ENCODE results near the gene WBP1. TPM values are rescaled to one million over a fixed set of nuclear protein-coding genes. Genes with fewer than 3 reads are reported as not detected.
A peak's percentile ranks its signal among the peaks of the same experiment; 100 is the strongest.

The WBP1 gene
- total and polyA plus RNA-seq, 2 donors (not counting 3 experiments of a cell fraction or from before 2014, with no cell fraction given): 50.5 to 209 TPM

DNA sequence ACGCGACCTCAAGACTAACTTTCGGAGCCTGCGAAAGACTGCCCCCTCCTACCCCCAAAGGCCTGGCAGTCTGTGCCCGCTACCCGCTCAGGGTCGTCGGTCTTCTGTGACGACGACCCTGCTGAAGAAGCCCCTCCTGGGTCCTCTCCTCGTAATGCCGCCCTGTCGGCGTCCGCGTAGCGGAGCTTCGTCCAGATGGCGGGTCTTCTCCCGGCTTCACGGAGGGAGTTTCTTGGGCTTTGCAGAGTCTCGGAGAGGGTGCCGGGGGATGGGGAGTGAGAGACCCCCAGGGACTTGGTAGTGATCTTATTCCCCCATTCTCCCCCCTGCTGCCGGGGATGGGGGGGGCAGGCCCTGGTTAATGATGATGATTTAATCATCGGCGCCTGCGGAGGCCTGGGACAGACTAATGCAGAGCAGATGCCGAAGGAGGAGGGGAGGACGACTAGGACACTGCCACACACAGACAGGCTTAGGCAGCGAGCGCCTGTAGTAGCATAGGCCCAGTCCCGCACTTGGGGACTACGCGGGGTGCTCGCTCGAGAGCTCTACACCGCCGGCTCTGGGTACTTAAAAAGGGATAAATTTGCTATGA is 49.8 kb downstream of the WBP1 start:
- Histone ChIP-seq H3K4me3 (replicated peaks in 1 of 3; ENCODE audit: insufficient read depth in 1 of 3, low read depth in 1 of 3, low read length in 3 of 3) (peak overlapping the region; percentile 3 to 75 (median 37)), H3K36me3 (ENCODE audit: control insufficient read depth in 2 of 2, extremely low read depth in 1 of 2, insufficient read depth in 2 of 2, low read length in 2 of 2) (peaks cover 0 to 4% of the 10 kb centered on the region in 2 experiments), H3K4me2 (ENCODE audit: insufficient read depth, low read length) (peak overlapping the region; percentile 57), H3K9me3 (replicated peaks; ENCODE audit: control insufficient read depth, insufficient read depth, low read length) (no peaks in the 10 kb centered on the region), H3K9ac (replicated peaks; ENCODE audit: extremely low read depth, insufficient read depth, low read length) (peak overlapping the region; percentile 69), H4K20me1 (replicated peaks; ENCODE audit: control insufficient read depth, extremely low read depth, insufficient read depth, low read length) (no peaks in the 10 kb centered on the region), H3K4me1 (ENCODE audit: control insufficient read depth, extremely low read depth, insufficient read depth, low read length) (peaks cover 21% of the 10 kb centered on the region), H2AFZ (ENCODE audit: low read depth, low read length) (peak overlapping the region; percentile 29), H3K27ac (ENCODE audit: insufficient read depth, low read depth, low read length) (no peak overlapping the region), H3K9me1 (replicated peaks; ENCODE audit: control insufficient read depth, extremely low read depth, insufficient read depth, low read length) (no peaks in the 10 kb centered on the region), H3K79me2 (ENCODE audit: control insufficient read depth, insufficient read depth, low read length) (peaks cover 4% of the 10 kb centered on the region), H3K27me3 (ENCODE audit: control insufficient read depth in 2 of 2, insufficient read depth in 2 of 2, low read length in 2 of 2) (peaks cover 36 to 46% of the 10 kb centered on the region in 2 experiments)
- TF ChIP-seq POLR2AphosphoS5 (IDR thresholded peaks at IDR 0.05; ENCODE audit: insufficient read depth, low read depth, low read length) (no peak), EZH2 (IDR thresholded peaks at IDR 0.05; ENCODE audit: borderline replicate concordance, low read depth, low read length, severe bottlenecking) (peak; percentile 37)
- DNase-seq (ENCODE audit: low read depth, low spot score) (peak; percentile 21), FAIRE-seq (no peak)
- CTCF ChIA-PET: interaction anchor here (0.6 to 2.5 kb wide), 4 partner anchors 24 to 86 kb away, joined by 3 to 15 read pairs (median 6); partner anchors contain the start of genes CCDC142 and TTC31
- BruUV-seq (replicated peaks): no TSS peak
- intact Hi-C loops (cut with micrococcal nuclease): loop anchor here (1.0 to 2.0 kb wide), 4 partner anchors 21 to 79 kb away; partner anchors contain the start of genes AUP1, DOK1, HTRA2 and TTC31
- dilution Hi-C loops (cut with MboI; ENCODE audit: extremely low pct_ligation_motif_present, low sequenced_read_pairs): no loop called here
- POLR2A ChIA-PET: interaction anchor here (1.2 kb wide), 1 partner anchor 21 kb away, joined by 3 read pairs; the partner anchor contains the start of genes AUP1 and HTRA2

DNA sequence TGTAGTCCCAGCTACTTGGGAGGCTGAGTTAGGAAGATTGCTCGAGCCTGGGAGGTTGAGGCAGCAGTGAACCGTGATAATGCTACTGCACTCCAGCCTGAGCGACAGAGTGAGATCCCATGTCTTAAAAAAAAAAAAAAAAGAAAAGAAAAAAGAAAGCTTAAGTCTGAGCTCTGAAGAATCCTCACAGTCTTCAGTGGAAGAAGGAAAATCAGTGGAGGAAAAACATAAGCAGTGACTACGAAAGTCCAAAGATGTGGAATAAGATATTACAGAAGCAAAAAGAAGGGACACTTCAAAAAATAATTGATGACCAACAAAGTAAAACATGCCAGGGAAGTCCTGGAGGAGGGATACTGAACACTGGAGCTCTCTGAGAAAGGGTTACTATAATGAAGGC is 52.0 kb downstream of the WBP1 start:
- peaks cover 0 to 3% of the 10 kb centered on the region in 2 experiments for H3K36me3 ChIP-seq (ENCODE audit: control insufficient read depth in 2 of 2, extremely low read depth in 1 of 2, insufficient read depth in 2 of 2, low read length in 2 of 2)
- H2AFZ ChIP-seq (ENCODE audit: low read depth, low read length): no peak overlapping the region
- H3K4me2 ChIP-seq (ENCODE audit: insufficient read depth, low read length): no peak overlapping the region
- H3K4me3 ChIP-seq (replicated peaks in 1 of 3; ENCODE audit: insufficient read depth in 1 of 3, low read depth in 1 of 3, low read length in 3 of 3): no peak overlapping the region
- no peaks in the 10 kb centered on the region for H3K9me3 ChIP-seq (replicated peaks; ENCODE audit: control insufficient read depth, insufficient read depth, low read length)
- no peak overlapping the region for H3K9ac ChIP-seq (replicated peaks; ENCODE audit: extremely low read depth, insufficient read depth, low read length)
- peaks cover 4% of the 10 kb centered on the region for H3K79me2 ChIP-seq (ENCODE audit: control insufficient read depth, insufficient read depth, low read length)
- peaks cover 15% of the 10 kb centered on the region for H3K4me1 ChIP-seq (ENCODE audit: control insufficient read depth, extremely low read depth, insufficient read depth, low read length)
- FAIRE-seq: no peak
- dilution Hi-C loops (cut with MboI; ENCODE audit: extremely low pct_ligation_motif_present, low sequenced_read_pairs): no loop called here
- POLR2A ChIA-PET: interaction anchor here (0.6 kb wide), 1 partner anchor 39 kb away, joined by 3 read pairs; no protein-coding TSS in a partner anchor
- no peak overlapping the region for H3K27ac ChIP-seq (ENCODE audit: insufficient read depth, low read depth, low read length)
- no peaks in the 10 kb centered on the region for H4K20me1 ChIP-seq (replicated peaks; ENCODE audit: control insufficient read depth, extremely low read depth, insufficient read depth, low read length)
- CTCF ChIA-PET: interaction anchor here (0.8 to 1.5 kb wide), 3 partner anchors 10 to 79 kb away, joined by 3 to 4 read pairs (median 3); no protein-coding TSS in a partner anchor
- no TSS peak for BruUV-seq (replicated peaks)
- H3K27me3 ChIP-seq (ENCODE audit: control insufficient read depth in 2 of 2, insufficient read depth in 2 of 2, low read length in 2 of 2): peaks cover 55 to 68% of the 10 kb centered on the region in 2 experiments
- no peak for DNase-seq (ENCODE audit: low read depth, low spot score)
- no peak for TF ChIP-seq JUN (IDR thresholded peaks at IDR 0.05; ENCODE audit: borderline replicate concordance, insufficient read depth, insufficient read length, low read depth)
- no peak for TF ChIP-seq GATA2 (IDR thresholded peaks at IDR 0.05; ENCODE audit: insufficient read depth, insufficient read length, low read depth, low read length)
- TF ChIP-seq, protein P1, sequence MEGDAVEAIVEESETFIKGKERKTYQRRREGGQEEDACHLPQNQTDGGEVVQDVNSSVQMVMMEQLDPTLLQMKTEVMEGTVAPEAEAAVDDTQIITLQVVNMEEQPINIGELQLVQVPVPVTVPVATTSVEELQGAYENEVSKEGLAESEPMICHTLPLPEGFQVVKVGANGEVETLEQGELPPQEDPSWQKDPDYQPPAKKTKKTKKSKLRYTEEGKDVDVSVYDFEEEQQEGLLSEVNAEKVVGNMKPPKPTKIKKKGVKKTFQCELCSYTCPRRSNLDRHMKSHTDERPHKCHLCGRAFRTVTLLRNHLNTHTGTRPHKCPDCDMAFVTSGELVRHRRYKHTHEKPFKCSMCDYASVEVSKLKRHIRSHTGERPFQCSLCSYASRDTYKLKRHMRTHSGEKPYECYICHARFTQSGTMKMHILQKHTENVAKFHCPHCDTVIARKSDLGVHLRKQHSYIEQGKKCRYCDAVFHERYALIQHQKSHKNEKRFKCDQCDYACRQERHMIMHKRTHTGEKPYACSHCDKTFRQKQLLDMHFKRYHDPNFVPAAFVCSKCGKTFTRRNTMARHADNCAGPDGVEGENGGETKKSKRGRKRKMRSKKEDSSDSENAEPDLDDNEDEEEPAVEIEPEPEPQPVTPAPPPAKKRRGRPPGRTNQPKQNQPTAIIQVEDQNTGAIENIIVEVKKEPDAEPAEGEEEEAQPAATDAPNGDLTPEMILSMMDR (IDR thresholded peaks at IDR 0.05; ENCODE audit: extremely low read depth in 1 of 2, insufficient read depth in 1 of 2, low read depth in 1 of 2, low read length in 2 of 2): no peak
- TF ChIP-seq, protein P2, sequence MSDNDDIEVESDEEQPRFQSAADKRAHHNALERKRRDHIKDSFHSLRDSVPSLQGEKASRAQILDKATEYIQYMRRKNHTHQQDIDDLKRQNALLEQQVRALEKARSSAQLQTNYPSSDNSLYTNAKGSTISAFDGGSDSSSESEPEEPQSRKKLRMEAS (IDR thresholded peaks at IDR 0.05; ENCODE audit: insufficient read depth, insufficient read length): no peak
- TF ChIP-seq POLR2A (IDR thresholded peaks at IDR 0.05; ENCODE audit: low read depth, low read length): no peak
- no peak for TF ChIP-seq FOS (IDR thresholded peaks at IDR 0.05; ENCODE audit: borderline replicate concordance, insufficient read depth, low read length)
- no peak for TF ChIP-seq POLR2AphosphoS5 (IDR thresholded peaks at IDR 0.05; ENCODE audit: insufficient read depth, low read depth, low read length)
- TF ChIP-seq EZH2 (IDR thresholded peaks at IDR 0.05; ENCODE audit: borderline replicate concordance, low read depth, low read length, severe bottlenecking): no peak
- no peak for TF ChIP-seq MYC (IDR thresholded peaks at IDR 0.05; ENCODE audit: low read depth, low read length)
- no peaks in the 10 kb centered on the region for H3K9me1 ChIP-seq (replicated peaks; ENCODE audit: control insufficient read depth, extremely low read depth, insufficient read depth, low read length)
- intact Hi-C loops (cut with micrococcal nuclease): no loop called here

Data from endothelial cell of umbilical vein (primary cell).